Cardiac fibroblast (primary cell): ENCODE data around the gene CNIH3.

Experiments used
- DNase-seq, 2 donors: peaks; one replicate each; pipeline versions ENCODE4 v3.0.0 to v3.0.0-alpha.2; 2010; ENCODE audit warnings: low read depth in 2 of 2
- H3K4me3 ChIP-seq, 2 donors: replicated peaks in 1 of 2; 1 replicate in 1 of 2; 2 replicates in 1 of 2; pipeline ENCODE4 v1.5.1; 2011; ENCODE audit warnings: low read depth in 2 of 2, low read length in 2 of 2, mild to moderate bottlenecking in 2 of 2, moderate library complexity in 1 of 2
- CTCF ChIP-seq: IDR thresholded peaks from one replicate; pipeline ENCODE4 v1.5.1; 2011; ENCODE audit warnings: low read depth, mild to moderate bottlenecking, low read length, inconsistent platforms

CNIH3 gene

GRCh38 chr1:224727351-224728289 is 111.5 kb downstream of the CNIH3 start:
- TF ChIP-seq CTCF = no peak
- H3K4me3 ChIP-seq = no peak overlapping the region
- peak in 1 of 2 donors; percentile 12 for DNase-seq

- TF ChIP-seq CTCF = no peak
- no peak for DNase-seq
- H3K4me3 ChIP-seq = no peak overlapping the region
Measured at GRCh38 chr1:224730540-224730939, 114.4 kb downstream of the CNIH3 start.

- no peak for TF ChIP-seq CTCF
- DNase-seq = peak; percentile 35 to 41
- H3K4me3 ChIP-seq = no peak overlapping the region
Measured at GRCh38 chr1:224730965-224731364, 114.8 kb downstream of the CNIH3 start.

GRCh38 chr1:224731633-224732032 is 115.5 kb downstream of the CNIH3 start:
- H3K4me3 ChIP-seq = no peak overlapping the region
- no peak for TF ChIP-seq CTCF
- DNase-seq = no peak

GRCh38 chr1:224732377-224733026 is 116.4 kb downstream of the CNIH3 start:
- no peak for TF ChIP-seq CTCF
- DNase-seq = no peak
- no peak overlapping the region for H3K4me3 ChIP-seq

GRCh38 chr1:224733027-224733911 is 117.2 kb downstream of the CNIH3 start:
- H3K4me3 ChIP-seq = no peak overlapping the region
- no peak for TF ChIP-seq CTCF
- DNase-seq = peak; percentile 47 to 64
